HG03139 (cell line): ENCODE measurements around the gene CUX1.
"Not testable (repeated sequence)": the region's sequence is repeated elsewhere in the genome, so short reads cannot be mapped to it uniquely, and the experiment has no call there.

ENCODE experiments used
- ATAC-seq: cut with Tn5 transposase; IDR thresholded peaks from one replicate; pipeline ENCODE4 v1.9.1; 2021; ENCODE audit not compliant: unreplicated experiment

The CUX1 gene

GRCh38 chr7:101823096-101823495 lies 5.7 kb downstream of the CUX1 start:
- no peak for ATAC-seq

- ATAC-seq, result no peak
Measured at GRCh38 chr7:101823596-101823995, 6.2 kb downstream of the CUX1 start.

DNA sequence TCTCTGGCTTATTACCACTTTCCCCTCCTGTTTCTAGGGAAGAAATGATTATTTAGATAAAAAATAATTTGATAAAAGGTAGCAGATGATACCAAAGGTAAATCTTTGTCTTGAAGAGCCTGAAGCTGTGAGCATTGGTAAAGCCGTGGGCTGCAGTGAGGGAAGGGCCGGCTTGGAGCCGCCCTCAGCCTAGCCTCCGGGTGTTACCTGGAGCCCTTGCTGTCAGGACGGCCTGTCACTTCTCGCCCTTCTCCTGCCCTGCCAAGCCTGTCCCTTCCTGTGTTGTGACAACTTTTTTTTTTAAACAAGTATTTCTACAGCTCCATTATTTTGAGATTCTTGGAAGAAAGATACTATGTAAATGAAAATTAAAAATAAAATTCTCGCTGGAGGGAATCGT lies 7.0 kb downstream of the CUX1 start:
- ATAC-seq, result no peak

DNA sequence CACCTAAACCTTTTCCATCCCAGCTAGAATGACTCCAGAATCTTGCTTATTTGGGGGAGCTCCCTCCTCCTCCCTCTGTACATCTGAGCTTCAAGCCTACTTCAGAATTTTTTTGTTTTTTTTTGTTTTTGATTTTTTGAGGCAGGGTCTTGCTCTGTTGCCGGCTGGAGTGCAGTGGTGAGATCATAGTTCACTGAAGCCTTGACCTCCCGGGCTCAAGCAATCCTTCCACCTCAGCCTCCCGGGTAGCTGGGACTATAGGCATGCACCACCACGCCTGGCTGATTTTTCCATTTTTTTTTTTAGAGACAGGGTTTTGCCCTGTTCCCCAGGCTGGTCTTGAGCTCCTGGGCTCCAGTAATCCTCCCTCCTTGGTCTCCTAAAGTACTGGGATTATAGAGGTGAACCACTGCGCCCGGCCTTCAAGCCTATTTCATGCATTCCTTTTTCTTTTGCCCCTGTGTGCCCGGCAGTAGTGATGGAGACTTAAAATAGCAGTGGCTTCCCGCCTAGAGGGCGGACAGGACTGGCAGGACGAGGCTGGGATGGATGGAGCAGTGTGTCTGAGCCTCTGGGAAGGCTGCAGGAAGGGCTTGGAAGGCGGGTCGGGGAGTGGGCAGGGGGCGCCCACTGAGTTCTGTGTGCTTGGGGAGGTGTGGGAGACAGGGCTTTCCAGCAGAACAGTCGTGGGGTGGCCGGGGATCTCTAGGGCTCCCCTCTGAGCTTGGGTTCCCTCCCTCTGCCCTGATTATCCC lies 8.8 kb downstream of the CUX1 start:
- no peak for ATAC-seq

- ATAC-seq, result no peak
Measured at GRCh38 chr7:101828301-101829020, 11.0 kb downstream of the CUX1 start.

- no peak for ATAC-seq
Measured at GRCh38 chr7:101829374-101829773, 11.9 kb downstream of the CUX1 start.

DNA sequence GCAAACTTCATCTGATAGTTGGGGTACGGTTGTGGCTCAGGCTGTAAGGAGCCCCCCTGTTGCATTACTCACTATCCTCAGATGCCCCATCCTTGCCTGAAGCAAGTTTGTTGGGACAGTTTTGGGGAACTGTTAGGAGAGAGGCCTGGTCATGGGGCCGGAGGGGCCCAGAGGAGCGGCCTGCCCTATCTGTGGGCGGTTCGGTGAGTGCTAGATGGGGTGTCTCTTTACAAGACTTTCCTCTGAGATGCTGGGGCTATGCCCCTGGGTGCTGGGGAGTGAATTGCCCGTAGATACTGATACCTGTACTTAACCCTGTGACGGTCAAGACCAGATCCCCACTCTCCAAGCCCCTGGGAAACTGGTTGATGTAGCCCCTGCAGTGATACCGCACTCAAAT lies 12.4 kb downstream of the CUX1 start:
- ATAC-seq, result no peak

DNA sequence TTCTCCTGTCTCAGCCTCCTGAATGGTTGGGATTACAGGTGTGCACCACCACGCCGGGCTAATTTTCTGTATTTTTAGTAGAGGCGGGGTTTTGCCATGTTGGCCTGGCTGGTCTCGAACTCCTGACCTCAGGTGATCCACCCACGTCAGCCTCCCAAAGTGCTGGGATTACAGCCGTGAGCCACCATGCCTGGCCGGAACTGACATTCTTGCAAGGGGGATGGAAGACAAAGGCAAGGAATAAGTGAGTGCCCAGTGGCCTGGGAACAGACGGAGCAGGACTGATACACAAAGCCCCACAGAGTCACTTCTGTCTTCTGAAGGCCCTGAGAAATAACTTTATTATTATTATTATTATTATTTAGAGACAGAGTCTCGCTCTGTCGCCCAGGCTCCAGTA lies 14.0 kb downstream of the CUX1 start:
- not testable (repeated sequence) for ATAC-seq

- ATAC-seq, result no peak
Measured at GRCh38 chr7:101832205-101832631, 14.8 kb downstream of the CUX1 start.

GRCh38 chr7:101832685-101833375 lies 15.4 kb downstream of the CUX1 start:
- ATAC-seq, result no peak

- ATAC-seq, result no peak
Measured at GRCh38 chr7:101833799-101834198, 16.4 kb downstream of the CUX1 start.

GRCh38 chr7:101835136-101835535 lies 17.7 kb downstream of the CUX1 start:
- ATAC-seq, result no peak

DNA sequence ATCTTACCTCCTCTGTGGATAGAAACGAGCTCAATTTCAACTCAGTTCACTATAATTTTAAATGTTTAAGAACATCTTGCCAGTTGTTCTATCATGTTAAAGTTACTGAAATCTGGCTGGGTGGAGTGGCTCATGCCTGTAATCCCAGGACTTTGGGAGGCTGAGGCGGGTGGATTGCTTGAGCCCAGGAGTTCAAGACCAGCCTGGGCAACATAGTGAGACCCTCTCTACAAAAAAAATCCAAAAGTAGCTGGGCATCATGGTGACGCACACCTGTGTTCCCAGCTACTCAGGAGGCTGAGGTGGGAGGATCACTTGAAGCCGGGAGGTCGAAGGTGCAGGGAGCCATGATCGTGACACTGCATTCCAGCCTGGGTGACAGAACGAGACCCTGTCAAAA lies 20.0 kb downstream of the CUX1 start:
- not testable (repeated sequence) for ATAC-seq

- ATAC-seq, result no peak
Measured at GRCh38 chr7:101838837-101839483, 21.5 kb downstream of the CUX1 start.

GRCh38 chr7:101841328-101841727 lies 23.9 kb downstream of the CUX1 start:
- no peak for ATAC-seq

DNA sequence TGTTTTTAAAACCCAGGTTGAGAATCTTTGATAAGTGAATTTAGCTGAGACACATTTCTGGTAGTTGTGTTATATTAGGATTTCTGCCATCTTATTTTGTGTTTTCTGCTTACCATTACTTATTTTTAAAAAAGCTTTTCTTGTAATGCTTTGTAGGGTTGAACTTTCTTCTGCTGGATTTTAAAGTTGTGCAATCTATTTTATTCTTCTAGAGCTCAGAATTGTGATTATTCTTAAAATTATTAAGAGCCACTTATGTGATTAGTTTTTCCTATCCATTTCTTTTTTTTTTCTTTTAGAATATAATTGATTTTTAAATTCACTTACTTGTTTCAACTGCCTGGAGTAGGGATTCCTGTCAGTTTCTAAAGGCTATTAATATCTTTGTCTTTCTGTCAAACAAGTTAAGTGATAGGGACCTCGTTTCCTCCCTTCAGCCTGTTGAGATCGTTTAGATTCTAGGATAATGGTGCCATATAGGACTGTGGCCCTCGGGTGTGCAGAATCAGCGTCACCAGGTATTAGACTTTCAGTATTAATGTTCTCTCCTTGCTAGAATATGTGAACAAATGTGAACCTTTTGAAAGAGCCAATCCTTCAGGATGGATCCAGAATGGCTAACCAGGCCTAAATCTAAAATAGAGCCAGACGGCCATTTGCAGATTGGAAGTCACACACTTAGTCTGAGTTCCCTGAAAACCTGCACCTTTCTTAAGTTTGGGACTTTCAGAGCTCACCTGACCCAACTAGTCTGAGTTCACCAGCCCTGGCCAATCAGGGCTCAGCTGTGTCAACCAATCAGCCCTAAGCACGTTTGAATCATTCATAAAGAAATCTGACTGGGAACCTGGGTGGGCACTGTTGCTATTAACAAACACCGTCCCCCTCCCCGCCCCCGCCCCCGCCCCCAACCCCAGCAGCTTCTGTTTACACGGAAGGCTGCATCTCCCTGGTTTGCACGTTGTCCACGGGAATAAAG lies 26.2 kb downstream of the CUX1 start:
- ATAC-seq, result no peak

DNA sequence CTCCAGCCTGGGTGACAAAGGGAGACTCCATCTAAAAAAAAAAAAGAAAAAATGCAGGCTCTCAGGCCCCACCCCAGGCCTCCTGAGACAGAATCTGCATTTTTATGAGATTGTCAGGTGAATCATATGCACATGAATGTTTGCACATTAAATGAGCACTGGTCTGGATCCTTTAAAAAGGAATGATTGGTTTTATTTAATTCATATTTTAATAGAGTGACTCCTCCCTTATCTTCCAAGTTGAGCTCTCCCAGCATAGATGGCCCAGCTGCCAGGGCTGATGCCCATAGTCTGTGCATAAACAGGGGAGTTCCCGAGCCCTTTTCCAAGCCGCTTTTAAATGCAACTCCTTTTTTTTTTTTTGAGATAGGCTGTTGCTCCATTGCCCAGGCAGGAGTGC lies 28.5 kb downstream of the CUX1 start:
- ATAC-seq, result no peak

GRCh38 chr7:101846800-101847538 lies 29.5 kb downstream of the CUX1 start:
- ATAC-seq, result no peak

DNA sequence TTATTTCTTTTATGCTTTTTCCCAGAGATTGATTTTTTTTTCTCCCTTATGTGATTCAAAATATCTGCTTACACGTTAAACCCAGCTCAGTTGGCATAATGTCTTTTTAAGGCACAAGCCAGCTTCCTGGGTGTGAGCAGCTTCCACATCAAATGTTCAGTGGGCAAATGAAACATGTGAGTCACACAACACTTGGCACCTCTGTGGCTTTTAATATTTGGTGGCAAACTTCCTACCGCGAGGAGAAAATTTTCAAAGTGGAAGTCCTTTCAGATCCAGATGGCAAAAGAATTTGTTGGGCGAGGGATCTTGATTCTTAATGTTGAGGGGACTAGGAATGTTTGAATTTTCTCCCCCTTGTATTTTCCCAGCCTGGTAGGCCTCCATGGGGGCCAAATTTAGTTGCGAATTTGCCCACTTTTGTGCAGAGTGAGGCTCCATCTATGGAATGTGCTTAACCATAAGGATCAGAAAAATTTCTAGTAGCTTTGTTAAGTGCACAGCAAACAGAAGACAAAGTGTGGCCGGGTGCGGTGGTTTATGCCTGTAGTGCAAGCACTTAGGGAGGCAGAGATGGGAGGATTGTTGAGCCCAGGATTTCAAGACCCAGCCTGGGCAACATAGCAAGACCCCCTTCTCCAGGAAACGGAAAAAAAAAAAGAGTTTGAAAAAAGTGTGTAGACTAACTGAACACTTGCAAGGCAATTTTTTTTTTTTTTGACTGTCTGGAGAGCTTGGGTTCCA lies 31.0 kb downstream of the CUX1 start:
- no peak for ATAC-seq
